Cardiac muscle cell (in vitro differentiated cells and primary cell): Measurements from ENCODE around the gene EXTL1. TPM values are rescaled to one million over a fixed set of nuclear protein-coding genes. Genes with fewer than 3 reads are reported as not detected.

Experiments used
- DNase-seq, 2 donors: peaks; one replicate each; pipeline versions ENCODE4 v3.0.0 to v3.0.0-alpha.2; 2010 to 2017; ENCODE audit warnings: low read depth in 1 of 2, low spot score in 1 of 2
- H3K27ac ChIP-seq: fragments of 200-600 bp; sonication (generic); 2 replicates; pipeline ENCODE4 v1.5.1; 2016
- H3K27me3 ChIP-seq: fragments of 200-600 bp; sonication (generic); 2 replicates; pipeline ENCODE4 v1.6.0; 2016; ENCODE audit warnings: control low read depth
- H3K36me3 ChIP-seq: fragments of 200-600 bp; sonication (generic); 2 replicates; pipeline ENCODE4 v1.5.1; 2016; ENCODE audit warnings: control low read depth
- H3K4me1 ChIP-seq: fragments of 200-600 bp; sonication (generic); 2 replicates; pipeline ENCODE4 v1.8.1; 2017; ENCODE audit warnings: low read depth, mild to moderate bottlenecking, mixed run types
- H3K4me3 ChIP-seq: fragments of 200-600 bp; sonication (generic); 2 replicates; pipeline ENCODE4 v1.5.1; 2016; ENCODE audit warnings: mild to moderate bottlenecking
- H3K9me3 ChIP-seq: fragments of 200-600 bp; sonication (generic); 2 replicates; pipeline ENCODE4 v1.5.1; 2017; ENCODE audit warnings: low read depth, mild to moderate bottlenecking, control low read depth
- polyA plus RNA-seq: library from polyadenylated mRNA; unstranded; fragments of >200 nt; fragmentation: Nextera tagmentation; extraction: Ambion mirVana; gene quantifications from 2 replicates; pipeline ENCODE4 v1.2.1, GENCODE V29; 2016
- total RNA-seq: library from RNA; depleted of rRNA; stranded (reverse); fragments of >200 nt; gene quantifications from 2 replicates; pipeline ENCODE4 v1.2.3, GENCODE V29; 2016
- TF ChIP-seq, protein P1 (sequence below): IDR thresholded peaks from 2 replicates; pipeline ENCODE4 v1.5.1; 2012; ENCODE audit warnings: low read depth, mild to moderate bottlenecking, low read length

The EXTL1 gene
- total and polyA plus RNA-seq, 2 experiments from 2014 or later, result 10.0 to 10.1 TPM

DNA sequence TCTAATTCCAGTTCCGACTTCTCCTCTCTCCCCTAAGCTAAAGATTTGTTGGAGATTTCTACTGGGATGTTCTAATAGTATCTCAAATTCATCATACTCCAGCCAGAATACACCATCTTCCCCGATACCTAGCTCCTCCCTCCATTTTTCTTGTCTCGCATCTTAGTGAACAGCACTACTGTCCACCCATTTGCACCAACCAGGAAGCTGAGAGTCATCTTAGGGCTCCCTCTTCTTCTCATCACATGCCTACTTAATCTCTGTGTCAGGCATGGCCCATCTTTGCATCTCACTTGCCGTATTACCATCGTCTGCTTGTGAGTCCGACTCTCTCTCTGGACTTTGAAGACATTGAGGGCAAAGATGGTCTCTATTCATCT is 49.4 kb downstream of the EXTL1 start:
- Histone ChIP-seq H3K36me3 (no peaks in the 10 kb centered on the region), H3K9me3 (no peaks in the 10 kb centered on the region), H3K4me3 (no peak overlapping the region), H3K27ac (no peak overlapping the region), H3K4me1 (peaks cover 33% of the 10 kb centered on the region), H3K27me3 (no peaks in the 10 kb centered on the region)
- TF ChIP-seq, protein P1, sequence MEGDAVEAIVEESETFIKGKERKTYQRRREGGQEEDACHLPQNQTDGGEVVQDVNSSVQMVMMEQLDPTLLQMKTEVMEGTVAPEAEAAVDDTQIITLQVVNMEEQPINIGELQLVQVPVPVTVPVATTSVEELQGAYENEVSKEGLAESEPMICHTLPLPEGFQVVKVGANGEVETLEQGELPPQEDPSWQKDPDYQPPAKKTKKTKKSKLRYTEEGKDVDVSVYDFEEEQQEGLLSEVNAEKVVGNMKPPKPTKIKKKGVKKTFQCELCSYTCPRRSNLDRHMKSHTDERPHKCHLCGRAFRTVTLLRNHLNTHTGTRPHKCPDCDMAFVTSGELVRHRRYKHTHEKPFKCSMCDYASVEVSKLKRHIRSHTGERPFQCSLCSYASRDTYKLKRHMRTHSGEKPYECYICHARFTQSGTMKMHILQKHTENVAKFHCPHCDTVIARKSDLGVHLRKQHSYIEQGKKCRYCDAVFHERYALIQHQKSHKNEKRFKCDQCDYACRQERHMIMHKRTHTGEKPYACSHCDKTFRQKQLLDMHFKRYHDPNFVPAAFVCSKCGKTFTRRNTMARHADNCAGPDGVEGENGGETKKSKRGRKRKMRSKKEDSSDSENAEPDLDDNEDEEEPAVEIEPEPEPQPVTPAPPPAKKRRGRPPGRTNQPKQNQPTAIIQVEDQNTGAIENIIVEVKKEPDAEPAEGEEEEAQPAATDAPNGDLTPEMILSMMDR, result no peak
- DNase-seq, result no peak

DNA sequence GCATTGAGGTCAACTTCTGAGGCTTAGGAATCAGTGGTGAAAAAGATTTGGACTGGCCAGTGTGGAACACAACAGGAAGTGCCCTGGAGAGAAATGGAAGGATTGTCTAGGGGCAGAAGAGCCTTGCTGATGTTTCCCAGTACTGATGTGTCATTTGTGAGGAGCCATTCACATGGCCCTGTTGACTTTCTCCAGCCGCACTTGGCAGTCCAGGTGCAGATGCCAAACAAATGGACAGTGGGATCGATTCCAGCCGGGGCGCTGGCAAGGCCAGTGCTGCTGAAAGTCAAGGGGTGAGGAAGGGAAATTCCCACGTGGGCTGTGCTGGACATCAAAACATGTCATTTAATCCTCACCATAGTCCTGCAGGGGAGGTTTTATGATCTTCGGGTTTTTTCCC is 50.7 kb downstream of the EXTL1 start:
- H3K36me3 ChIP-seq, result no peaks in the 10 kb centered on the region

DNA sequence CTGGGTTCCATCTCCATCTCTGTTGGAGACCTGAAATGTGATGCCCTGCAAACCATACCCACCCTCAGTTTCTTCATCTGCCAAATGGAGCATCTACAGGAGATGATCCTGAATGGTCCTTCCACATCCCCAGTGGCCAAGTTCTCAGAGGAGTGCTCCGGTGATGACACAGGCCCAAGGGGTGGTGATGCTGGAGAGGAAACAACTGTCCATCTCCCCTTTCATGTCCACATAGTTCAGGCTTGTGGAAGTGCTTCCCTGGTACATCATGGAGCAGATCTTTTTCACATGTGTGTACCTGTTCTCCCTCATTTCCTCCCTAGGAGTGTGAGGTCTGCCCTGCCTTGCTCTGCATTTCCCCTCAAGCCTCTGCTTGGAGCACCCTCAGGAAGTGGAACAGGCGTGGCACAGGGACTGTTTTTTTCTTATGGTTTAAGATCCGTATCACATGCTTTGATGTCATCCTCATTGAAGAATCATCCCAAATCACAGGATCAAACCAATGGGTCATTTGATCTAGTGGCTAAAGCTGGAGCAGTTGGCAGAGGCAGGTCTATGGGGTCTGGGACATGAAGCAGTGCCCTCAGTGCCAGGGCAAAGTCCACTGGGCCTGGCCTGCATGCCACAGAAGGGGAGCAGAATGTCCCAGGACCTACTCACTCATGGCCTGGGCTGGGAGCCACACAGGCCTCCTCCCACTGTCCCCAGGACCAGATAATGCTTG is 54.0 kb downstream of the EXTL1 start:
- Histone ChIP-seq H3K27me3 (no peaks in the 10 kb centered on the region), H3K27ac (no peak overlapping the region), H3K9me3 (no peaks in the 10 kb centered on the region), H3K4me1 (peaks cover 25% of the 10 kb centered on the region), H3K4me3 (no peak overlapping the region), H3K36me3 (no peaks in the 10 kb centered on the region)
- no peak for DNase-seq
- TF ChIP-seq, protein P1, result no peak

More for the DNA sequence above, 50.7 kb downstream of the EXTL1 start:
- Histone ChIP-seq H3K27ac (no peak overlapping the region), H3K27me3 (no peaks in the 10 kb centered on the region), H3K4me1 (peaks cover 22% of the 10 kb centered on the region), H3K9me3 (no peaks in the 10 kb centered on the region), H3K4me3 (no peak overlapping the region)
- DNase-seq, result no peak
- TF ChIP-seq, protein P1, result no peak

GRCh38 chr1:26077524-26077923 is 55.9 kb downstream of the EXTL1 start:
- Histone ChIP-seq H3K9me3 (no peaks in the 10 kb centered on the region), H3K36me3 (no peaks in the 10 kb centered on the region), H3K4me3 (no peak overlapping the region), H3K27me3 (no peaks in the 10 kb centered on the region), H3K27ac (no peak overlapping the region), H3K4me1 (peaks cover 32% of the 10 kb centered on the region)
- no peak for DNase-seq
- TF ChIP-seq, protein P1, result no peak

GRCh38 chr1:26078286-26079177 is 57.0 kb downstream of the EXTL1 start:
- no peak for DNase-seq
- TF ChIP-seq, protein P1, result no peak
- Histone ChIP-seq H3K36me3 (no peaks in the 10 kb centered on the region), H3K27ac (peak overlapping the region; percentile 73), H3K4me1 (peaks cover 38% of the 10 kb centered on the region), H3K4me3 (no peak overlapping the region), H3K9me3 (no peaks in the 10 kb centered on the region), H3K27me3 (no peaks in the 10 kb centered on the region)
